ENCODE measurements around the gene KLHL40.

The KLHL40 gene, protein sequence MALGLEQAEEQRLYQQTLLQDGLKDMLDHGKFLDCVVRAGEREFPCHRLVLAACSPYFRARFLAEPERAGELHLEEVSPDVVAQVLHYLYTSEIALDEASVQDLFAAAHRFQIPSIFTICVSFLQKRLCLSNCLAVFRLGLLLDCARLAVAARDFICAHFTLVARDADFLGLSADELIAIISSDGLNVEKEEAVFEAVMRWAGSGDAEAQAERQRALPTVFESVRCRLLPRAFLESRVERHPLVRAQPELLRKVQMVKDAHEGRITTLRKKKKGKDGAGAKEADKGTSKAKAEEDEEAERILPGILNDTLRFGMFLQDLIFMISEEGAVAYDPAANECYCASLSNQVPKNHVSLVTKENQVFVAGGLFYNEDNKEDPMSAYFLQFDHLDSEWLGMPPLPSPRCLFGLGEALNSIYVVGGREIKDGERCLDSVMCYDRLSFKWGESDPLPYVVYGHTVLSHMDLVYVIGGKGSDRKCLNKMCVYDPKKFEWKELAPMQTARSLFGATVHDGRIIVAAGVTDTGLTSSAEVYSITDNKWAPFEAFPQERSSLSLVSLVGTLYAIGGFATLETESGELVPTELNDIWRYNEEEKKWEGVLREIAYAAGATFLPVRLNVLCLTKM

DNA sequence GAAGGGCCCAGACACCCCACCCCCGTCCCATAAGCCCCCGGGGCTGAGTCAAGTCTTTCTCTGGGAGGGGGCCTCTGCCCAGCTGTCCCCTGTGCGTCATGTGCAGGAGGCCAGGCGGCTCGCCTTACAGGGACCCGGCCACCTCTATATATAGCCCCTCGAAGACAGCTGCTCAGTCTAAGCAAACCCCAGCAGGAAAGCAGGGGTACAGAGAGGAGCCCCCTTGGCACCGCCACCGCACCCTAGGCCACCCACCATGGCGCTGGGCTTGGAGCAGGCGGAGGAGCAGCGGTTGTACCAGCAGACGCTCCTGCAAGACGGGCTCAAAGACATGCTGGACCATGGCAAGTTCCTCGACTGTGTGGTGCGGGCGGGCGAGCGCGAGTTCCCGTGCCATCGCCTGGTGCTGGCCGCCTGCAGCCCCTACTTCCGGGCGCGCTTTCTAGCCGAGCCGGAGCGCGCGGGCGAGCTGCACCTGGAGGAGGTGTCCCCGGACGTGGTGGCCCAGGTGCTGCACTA lies at the start of gene KLHL40:
Gene KLHL40 (plus strand): TSS at position 175 of the 519 bp plus-strand sequence. CDS start 82 bp downstream, at position 257.
- no peak for DNase-seq

DNA sequence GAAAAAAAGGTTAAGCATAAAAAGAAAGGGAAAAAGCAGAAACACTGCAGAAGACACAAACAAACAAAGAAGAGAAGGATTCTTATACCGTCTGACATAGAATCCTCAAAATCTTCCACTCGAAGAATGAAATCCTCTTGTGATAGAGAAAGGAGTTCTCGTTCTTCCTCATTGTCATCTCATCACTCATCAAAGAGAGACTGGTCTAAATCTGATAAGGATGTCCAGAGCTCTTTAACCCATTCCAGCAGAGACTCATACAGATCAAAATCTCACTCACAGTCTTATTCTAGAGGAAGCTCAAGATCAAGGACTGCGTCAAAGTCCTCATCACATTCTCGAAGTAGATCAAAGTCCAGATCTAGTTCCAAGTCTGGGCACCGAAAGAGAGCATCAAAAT lies 48.3 kb upstream of the KLHL40 start:
- DNase-seq = no peak

DNA sequence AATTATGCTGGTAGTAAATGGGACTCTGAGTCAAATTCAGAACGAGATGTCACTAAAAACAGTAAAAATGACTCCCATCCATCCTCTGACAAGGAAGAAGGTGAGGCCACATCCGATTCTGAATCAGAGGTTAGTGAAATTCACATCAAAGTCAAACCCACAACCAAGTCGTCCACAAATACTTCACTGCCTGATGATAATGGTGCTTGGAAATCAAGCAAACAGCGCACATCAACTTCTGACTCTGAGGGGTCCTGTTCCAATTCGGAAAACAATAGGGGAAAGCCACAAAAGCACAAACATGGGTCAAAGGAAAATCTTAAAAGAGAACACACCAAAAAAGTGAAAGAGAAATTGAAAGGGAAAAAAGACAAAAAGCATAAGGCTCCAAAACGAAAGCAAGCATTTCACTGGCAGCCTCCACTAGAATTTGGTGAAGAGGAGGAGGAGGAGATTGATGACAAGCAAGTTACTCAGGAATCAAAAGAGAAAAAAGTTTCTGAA lies 46.9 kb upstream of the KLHL40 start:
- no peak for DNase-seq

DNA sequence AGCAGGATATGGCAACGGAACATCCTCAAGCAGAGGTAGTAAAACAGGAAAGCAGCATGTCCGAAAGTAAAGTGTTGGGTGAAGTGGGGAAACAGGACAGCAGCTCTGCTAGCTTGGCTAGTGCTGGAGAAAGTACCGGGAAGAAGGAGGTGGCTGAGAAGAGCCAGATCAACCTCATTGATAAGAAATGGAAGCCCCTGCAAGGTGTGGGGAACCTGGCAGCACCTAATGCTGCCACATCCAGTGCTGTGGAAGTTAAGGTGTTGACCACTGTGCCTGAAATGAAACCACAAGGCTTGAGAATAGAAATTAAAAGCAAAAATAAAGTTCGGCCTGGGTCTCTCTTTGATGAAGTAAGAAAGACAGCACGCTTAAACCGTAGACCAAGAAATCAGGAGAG lies 46.1 kb upstream of the KLHL40 start:
- DNase-seq = no peak

DNA sequence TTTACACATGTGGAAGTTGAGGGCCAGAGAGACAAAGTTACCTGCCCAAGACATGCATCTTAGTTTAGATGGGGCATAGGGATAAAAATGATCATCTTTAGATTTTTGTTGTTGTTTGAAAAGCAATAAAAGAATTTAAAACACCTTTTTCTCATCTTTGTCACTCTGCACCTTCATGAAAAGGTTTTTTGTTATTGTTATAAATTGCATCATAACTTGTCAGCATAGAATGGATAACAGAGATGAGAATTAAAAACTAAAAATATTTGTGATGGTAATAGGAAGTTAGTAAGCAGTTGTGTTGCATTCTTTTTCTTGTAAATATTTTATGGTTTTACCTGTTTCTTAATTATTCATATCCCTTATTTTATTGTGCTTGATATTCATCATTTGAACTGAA lies 45.2 kb upstream of the KLHL40 start:
- DNase-seq = no peak

DNA sequence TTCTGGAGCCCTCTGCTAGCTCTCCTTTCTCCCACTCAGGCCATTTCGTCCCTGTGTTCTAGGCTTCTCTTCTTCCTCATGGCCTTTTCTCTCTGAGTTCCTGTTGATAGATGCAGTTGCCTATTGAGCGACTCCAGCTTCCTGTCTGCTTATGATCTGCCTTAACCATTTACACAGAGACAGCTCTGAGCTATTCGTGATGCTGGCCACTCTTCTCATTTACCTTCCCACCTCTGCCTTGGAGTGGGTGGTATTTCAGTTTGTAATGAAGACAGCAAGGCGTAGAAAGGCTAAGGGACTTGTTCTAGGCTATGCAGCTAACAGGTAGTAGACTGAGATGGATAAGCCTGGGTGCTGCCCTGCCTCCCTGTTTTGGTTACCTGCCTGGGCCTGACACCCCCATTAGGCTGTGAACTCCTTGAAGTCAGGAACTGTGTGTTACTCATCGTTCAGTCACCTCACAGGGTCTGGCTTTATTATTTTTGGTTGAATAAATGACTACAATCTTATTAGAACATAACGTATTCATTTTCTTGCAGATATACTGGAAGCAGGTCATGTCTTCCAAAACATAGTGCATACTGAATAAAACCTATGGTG lies 44.5 kb upstream of the KLHL40 start:
- DNase-seq = no peak

DNA sequence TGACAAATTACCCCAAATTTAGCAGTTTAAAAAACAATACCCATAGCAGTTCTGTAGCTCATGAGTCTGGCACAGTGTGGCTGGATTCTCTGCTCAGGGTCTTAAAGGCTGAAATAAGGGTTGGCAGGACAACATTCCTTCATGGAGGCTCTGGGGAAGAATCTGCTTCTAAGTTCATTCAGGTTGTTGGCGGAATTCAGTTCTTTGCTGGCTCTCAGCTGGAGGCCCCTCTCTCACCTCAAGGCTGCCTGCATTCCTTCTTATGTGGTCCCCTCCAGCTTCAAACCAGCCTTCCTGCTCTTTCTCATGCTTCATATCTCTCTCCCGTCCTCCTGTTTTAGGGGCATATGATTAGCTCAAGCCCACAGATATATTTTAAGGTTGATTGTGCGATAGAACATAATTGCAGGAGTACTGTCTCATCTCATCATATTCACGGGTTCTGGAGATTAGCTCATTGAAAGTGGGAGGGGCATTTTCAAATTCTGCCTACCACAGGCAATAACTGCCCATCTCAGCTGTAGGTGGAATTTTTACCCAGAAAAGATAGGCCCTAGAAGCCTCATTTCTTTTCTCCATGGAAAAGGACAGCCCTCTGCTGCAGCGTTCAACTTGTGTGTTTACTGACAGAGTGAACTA lies 37.4 kb upstream of the KLHL40 start:
- DNase-seq = no peak

DNA sequence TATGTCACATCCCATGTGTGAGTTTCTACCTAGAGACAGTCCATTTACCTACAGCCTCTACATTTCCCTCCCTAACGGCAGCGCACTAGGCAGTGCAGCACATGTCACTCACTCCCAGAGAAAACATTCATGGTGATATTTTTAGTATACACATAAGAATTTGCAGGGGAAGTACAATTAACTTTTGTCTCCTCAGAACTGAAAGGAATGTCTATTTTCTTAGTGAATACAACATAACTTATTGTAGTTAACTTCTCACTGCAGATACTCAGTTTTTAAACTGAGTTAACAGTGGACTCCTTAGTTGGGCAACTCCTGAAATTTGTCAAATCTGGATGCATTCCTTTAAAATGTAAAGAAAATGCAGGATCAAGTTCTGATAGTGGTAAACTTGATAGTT lies 36.3 kb upstream of the KLHL40 start:
- no peak for DNase-seq

DNA sequence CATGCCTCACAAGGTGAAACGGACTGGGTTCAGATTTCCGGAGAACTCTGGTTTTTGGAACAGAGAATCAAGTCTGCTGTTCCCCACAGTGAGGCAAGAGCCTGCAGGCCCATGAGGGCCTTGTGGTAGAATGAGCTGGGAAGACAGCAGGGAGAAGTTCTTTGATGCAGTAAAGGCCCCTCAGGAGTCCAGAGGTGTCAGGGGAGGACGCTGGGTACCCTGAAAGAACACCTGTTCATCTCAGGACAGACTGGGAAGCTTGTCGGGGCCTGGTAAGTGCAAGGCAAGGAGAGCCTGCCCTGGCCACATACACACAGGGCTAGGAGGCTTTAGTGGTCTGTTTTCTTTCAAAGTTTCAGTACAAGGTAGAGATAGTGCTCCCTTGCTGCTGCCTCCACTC lies 35.6 kb upstream of the KLHL40 start:
- no peak for DNase-seq

DNA sequence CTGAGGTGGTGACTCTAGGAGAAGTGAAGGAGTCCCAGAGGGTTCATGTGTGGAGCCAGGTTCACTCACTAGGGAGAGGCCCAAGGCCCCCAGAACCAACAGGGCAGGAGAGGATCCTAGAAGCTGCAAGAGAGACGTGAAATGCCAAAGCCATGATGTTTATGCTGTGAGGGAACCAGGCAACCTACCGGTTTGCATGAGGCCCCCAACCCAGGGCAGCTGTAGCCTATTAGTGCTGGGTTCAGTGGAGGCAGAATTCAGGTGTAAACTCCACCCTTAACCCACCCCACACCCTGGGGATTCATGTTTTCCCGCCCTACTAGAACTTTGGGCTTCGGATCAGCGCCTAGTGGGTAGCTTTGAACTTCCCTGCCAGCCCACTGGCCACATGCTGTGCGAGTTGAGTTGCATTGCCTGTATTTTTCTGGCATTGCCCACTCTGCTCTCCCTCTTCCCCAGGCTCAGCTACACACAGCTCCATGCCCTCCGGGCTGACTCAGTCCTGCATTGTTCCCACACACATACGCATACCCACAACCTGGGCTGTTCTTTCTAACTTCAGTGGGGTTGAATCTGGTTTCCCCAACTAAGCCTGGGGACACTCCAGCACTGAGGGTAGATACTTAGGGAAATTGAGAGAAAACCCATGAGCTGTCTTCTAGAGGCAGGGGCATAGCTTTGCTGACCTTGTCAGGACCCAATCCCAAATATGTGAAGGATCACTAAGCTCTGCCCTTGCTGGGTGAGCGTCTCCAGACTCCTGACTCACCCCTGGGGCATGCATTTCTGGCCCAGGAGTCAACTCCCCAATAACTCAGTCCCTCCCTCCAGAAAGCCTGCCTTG lies 33.9 kb upstream of the KLHL40 start:
- DNase-seq = no peak

DNA sequence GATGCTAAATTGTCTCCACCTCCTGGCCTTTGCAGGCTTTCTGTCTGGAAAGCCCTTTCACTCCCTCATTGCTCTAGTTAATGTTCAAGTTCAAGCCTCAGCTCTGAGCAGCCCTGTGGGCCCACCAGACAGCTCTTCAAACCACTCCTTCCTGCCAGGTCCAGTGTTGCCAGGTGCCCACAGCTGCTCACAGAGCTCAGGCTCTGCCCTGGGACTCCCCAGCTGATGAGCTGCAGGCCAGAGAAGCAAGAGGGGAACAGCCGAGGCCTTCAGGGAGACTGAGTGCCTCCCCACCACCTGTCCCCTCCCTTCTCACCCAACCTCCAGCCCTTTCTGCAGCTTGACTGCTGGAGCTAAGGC lies 33.1 kb upstream of the KLHL40 start:
- DNase-seq = no peak

DNA sequence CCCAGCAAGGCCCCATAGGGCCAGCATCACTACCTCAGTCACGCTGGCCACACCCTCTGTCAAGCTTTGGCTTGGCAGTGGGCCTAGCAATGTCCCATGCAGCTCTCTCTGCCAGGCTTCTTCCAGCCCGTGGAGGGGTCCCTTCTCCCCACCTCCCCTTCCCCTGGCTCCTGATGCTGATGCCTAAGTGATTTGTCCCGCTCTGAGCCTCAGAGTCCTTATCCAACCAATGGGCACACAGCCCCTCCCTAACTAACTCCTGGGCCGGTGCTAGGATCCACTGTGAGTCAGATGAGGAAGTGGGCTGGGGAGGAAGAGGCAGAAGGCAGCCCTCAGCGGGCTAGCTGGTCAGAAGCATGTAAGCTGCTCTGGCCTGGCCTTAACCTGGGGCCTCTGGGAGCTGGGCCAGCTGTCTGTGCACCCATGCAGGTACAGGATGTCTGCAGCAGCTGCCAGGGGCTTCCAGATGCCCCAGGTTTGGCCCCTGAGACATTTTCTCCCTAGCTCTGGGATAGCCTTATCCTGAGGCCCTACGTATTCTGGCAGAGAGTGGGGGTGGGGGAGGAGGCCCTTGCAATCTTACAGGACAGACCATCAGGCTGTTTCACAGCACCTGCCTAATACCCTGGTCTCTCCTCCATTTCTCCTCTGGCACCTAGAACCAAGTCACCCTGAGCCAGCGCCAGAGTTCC lies 32.6 kb upstream of the KLHL40 start:
- no peak for DNase-seq

DNA sequence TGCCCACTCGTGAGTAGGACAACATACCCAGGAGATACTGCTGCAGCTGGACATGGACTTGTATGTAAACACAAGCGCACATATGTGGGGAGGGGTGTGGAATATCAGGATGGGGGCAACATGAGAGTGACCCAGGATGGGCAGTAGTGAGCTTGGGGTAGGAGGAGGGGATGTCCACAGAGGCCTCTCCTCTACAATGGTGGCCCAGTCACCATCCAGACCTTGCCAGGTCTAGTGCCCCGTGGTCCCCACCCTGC lies 32.1 kb upstream of the KLHL40 start:
- DNase-seq = no peak

DNA sequence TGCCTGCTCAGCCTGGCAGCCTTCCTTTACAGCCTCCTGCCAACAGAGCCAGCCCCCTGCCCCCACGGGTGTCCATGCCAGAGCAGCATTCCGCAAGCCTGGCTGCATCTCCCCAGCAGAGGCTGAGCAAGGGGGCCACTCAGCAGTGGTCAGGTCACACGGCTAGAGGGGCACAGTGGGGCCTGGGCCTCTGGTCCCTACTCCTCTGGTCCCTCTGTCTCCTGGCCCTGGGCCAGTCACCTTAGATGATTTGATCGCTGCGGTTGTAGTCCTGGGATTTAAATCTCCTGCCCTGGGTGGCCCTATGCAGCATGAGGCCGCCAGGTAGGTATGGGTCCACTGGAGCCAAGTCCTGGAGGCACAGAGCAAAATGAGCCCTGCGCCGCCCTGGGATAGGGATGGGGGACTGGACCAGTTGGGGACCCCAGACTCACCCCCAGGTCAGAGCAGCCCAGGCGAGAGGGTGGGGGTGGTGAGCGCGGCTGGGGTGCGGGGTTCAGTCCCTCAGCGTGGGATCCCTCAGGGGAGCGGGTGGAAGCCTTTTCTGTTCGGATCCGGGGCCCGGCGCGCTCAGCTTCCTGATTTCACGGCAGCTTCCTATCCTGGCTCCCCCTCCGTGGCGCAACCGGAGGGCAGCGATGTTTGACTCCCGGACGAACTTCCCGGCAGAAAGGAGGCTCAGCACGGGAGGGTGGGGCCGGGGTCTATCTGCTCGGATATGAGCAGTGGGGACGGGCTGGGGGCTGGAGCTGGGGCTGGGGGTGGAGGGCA lies 31.6 kb upstream of the KLHL40 start, which contains the start of gene ZBTB47:
Gene ZBTB47 (plus strand): TSS at position 138 of the 771 bp plus-strand sequence. CDS start 4,659 bp downstream, outside the sequence.
- peak; percentile 2 for DNase-seq

DNA sequence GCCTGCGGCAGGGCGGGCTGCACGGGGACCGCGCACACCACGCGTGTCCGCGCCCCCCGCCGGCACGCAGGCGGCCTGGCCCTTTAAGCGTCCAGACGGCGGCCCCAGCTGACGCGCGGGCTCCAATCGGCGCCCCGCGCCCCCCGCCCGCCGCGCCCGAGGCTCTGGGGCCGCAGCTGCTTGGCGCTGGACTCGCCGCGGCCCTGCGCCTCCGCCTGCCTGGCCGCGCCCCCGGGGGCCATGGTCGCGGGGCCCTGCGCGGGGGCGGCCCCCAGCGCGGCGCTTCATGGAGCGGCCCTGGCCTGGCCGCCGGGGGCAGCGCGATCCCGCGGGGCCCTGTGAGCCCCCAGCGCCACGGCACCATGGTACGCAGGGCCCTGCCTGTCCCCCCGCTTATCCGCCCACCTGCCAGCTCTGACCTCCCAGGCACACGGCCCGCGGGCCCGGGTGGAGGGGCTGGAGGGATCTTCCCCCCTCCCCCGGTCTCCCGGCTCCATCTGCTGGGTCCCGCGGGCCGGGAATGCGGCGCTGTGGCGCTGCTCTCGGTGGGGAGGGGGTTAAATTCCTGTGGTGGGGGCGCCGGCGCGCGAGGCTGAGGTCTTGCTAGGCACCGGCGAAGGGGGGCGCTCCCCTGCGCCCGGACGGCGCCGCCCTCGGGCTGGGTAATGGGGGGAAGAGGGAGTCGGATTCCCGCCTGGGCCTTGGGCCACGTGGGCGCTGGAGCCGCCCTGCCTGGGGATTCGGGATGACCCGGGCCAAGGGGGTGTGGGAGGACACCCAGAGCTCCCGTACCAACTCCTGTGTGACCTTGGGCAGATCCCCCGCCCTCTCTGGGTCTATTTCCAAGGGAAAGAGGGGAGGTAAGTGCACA lies 30.8 kb upstream of the KLHL40 start:
- peak; percentile 10 for DNase-seq

DNA sequence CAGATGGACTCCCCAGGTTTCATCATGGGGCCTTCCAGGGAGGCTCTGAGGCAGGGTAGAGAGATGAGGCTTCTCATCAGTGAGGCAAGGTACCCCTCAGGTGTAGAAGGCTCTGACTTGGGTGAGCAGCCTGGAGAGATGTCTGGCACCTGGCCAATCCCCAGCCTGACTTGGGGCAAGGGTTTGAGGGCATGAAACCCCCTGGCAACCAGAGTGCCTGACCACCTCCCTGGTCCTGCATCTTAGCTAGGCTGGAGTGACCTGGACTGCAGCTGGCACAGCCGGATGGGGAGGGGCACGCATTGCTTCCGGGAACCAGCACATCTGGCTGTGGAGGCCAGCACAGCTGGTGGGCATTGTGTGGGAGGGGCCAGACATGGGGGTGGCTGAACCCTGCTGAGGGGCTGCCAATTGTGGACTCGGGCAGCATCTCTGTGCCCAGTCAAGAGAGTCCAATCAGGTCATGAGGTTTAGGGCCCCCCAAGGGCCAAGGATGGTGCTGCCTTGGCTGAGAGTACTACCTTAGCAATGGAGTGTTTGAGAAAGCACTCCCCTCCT lies 29.9 kb upstream of the KLHL40 start:
- no peak for DNase-seq

DNA sequence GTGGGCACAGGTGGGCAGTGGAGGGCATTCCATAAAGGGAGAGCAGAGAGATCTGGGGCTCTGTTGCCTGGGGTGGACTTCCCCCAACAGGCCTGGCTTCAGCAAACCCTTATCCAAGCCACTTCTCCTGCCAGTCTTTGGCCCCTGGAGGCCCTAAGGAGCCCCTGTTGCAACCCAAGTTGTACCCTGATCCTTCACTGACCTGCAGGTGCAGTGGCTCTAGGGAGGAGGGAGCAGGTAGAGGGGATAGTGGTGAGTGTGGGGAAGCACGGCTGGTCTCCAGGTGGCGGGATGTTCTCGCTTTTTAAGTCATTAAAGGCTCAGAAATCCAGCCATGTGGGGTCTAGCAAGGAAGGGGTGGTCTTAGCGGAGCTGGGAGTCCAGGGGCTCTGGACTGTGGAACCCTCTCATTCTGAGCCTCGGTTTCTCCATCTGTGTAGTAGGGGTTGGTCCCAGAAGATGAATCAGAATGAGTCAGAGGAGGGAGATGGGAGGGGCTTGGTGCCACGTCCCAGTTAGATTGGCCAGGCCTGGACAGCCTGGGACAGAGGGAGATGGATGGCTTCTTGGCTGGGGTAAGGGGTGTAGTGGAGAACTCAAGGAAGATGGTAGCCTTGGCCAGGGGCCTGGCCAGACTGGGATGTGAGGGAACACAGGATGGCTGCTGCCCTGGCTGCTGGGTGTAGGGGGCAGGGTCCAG lies 29.2 kb upstream of the KLHL40 start:
- no peak for DNase-seq

DNA sequence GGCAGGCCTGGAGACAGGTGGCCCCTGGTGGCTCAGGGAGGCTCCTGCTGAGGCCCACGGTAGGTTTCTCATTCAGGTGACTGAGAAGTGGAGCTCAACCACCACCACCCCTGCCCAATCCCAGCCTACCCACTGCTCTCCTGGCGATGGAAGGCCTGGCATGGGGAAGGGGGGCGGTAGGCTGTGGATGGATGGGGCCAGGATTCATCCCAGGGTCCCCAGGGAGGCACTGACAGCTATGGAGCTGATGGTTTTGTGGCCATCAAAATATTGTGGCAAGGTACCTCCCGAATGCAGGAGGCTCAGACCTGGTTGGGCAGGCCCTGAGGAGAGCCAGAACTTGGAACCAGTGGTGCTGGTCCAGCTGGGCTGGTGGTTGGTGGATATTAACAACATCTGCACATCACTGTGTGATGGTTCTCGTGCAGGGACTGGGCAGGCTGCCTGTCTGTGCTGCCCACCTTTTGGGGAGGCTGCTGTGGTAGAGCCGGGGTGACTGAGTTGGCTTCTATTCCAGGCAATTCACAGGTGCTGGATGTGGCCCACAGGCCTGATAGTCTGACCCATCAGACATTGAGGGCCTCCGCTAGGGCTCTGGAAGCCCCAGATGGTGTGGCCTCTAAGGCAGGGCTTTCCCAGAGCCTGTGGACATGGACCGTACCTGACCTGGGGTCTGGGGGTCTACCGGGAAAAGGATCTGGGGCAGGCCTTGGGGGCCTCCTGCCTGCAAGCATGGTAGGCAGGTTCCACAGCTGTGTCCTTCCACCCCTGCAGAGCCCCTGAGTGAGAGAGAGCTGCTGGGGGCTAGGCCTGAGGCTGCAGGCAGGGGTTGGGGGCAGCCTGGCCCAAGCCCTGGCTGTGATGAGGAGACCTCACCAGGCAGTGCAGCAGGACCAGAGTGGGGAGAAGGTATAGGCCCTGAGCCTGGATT lies 28.4 kb upstream of the KLHL40 start:
- no peak for DNase-seq
